Measurements from ENCODE around the gene EDAR. TPM values are rescaled to one million over a fixed set of nuclear protein-coding genes. Genes with fewer than 3 reads are reported as not detected.

EDAR gene
- total and polyA plus RNA-seq, 9 of the 15 experiments (the other 6 are each of a cell fraction or from before 2014, with no cell fraction given) = 0.01 TPM; not detected in 8

- Histone ChIP-seq H3K4me2 (ENCODE audit: insufficient read depth, low read length) (no peak overlapping the region), H3K36me3 (ENCODE audit: control insufficient read depth, insufficient read depth, low read length) (no peaks in the 10 kb centered on the region), H3K9me1 (ENCODE audit: control insufficient read depth, insufficient read depth, low read length) (no peaks in the 10 kb centered on the region), H3K4me3 (no peak overlapping the region), H2AFZ (ENCODE audit: low read depth, low read length) (no peak overlapping the region), H4K20me1 (replicated peaks; ENCODE audit: control insufficient read depth, insufficient read depth, low read length) (no peaks in the 10 kb centered on the region; the same call in 1 of the 2 replicates), H3K9ac (ENCODE audit: insufficient read depth in 1 of 2, low read depth in 2 of 2, low read length in 2 of 2) (no peak overlapping the region), H3K9me3 (replicated peaks; ENCODE audit: control insufficient read depth, insufficient read depth, low read depth, low read length) (no peaks in the 10 kb centered on the region), H3K27ac (ENCODE audit: extremely low read depth, low read depth, low read length) (no peak overlapping the region), H3K79me2 (ENCODE audit: control insufficient read depth, insufficient read depth, low read length) (no peaks in the 10 kb centered on the region), H3K27me3 (ENCODE audit: control insufficient read depth in 2 of 2, insufficient read depth in 2 of 2, low read length in 2 of 2) (peaks cover 18 to 65% of the 10 kb centered on the region in 2 experiments), H3K4me1 (replicated peaks in 1 of 2; ENCODE audit: control insufficient read depth in 2 of 2, insufficient read depth in 2 of 2, low read length in 2 of 2) (no peaks in the 10 kb centered on the region)
- ATAC-seq = no peak
- intact Hi-C loops (cut with micrococcal nuclease) = no loop called here
- no peak for FAIRE-seq
- BruUV-seq (replicated peaks) = no TSS peak
- TF ChIP-seq SMAD3 (CRISPR knock-in tag; conservative IDR thresholded peaks at IDR 0.05) (no peak), ARID2 (IDR thresholded peaks at IDR 0.05) (no peak), ZNF76 (CRISPR knock-in tag; IDR thresholded peaks at IDR 0.05; ENCODE audit: borderline replicate concordance) (no peak), ZNF57 (CRISPR knock-in tag; IDR thresholded peaks at IDR 0.05) (no peak), ZNF282 (CRISPR knock-in tag; IDR thresholded peaks at IDR 0.05) (no peak)
- ChIA-PET CTCF (ENCODE audit: low intra/inter-chr PET ratio) (no interaction called here), POLR2A (no interaction called here)
- 0% methylated on average over 7 of the region's 7 CpGs for WGBS (ENCODE audit: insufficient coverage, low coverage, missing lambda C conversion rate)
- in situ Hi-C loops (cut with MboI) = no loop called here
- DNase-seq (ENCODE audit: extremely low read depth in 1 of 4, low spot score in 3 of 4) = no peak
These were observed 29.6 kb downstream of the EDAR start for GRCh38 chr2:108959401-108959800.

DNA sequence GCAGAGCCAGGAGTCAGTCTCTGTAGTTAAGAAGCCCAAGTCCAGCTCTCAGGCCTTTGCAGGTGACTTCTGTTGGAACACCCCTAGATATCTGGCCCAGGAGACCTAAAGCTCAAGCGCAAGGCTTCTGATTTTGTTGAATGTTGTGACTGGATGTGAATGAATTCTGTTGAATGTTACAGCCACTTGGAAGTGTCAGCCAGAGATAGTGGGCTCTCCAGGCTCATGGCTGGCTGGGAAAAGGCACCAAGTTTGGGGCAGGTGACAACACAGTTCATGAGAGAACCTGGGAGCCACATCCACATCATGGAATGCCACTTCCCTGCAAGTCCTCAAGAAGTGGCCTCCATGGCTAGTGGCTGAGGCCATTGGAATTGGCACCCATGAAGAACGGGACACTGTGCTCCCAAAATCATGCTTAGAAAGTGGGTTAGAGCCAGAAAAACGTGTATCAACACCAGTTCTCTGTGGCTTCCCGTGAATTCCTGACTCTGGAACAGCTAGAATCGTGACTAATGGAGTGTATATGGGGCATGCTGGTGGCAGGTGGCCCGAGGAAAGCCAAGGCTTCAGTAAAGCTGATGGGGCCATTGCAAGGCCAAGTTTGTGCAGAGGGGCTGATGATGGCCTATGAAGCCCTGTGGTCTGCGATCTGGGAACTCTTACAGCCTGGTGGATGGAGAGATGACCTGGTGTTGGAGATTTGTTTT, 30.2 kb downstream of the EDAR start:
- Histone ChIP-seq H3K9ac (ENCODE audit: insufficient read depth in 1 of 2, low read depth in 2 of 2, low read length in 2 of 2) (no peak overlapping the region), H3K4me2 (ENCODE audit: insufficient read depth, low read length) (no peak overlapping the region)
- 2% methylated on average over 7 of the region's 7 CpGs for WGBS (ENCODE audit: insufficient coverage, low coverage, missing lambda C conversion rate)

More for the DNA sequence above, 30.2 kb downstream of the EDAR start:
- no peaks in the 10 kb centered on the region for H3K36me3 ChIP-seq (ENCODE audit: control insufficient read depth, insufficient read depth, low read length)
- CTCF ChIA-PET (ENCODE audit: low intra/inter-chr PET ratio) = no interaction called here
- no peaks in the 10 kb centered on the region for H3K9me1 ChIP-seq (ENCODE audit: control insufficient read depth, insufficient read depth, low read length)
- POLR2A ChIA-PET = interaction anchor here (0.7 to 1.4 kb wide), 2 partner anchors 10 to 135 kb away, joined by 3 to 4 read pairs; no protein-coding TSS in a partner anchor
- ATAC-seq (no peak), DNase-seq (ENCODE audit: extremely low read depth in 1 of 4, low spot score in 3 of 4) (no peak), FAIRE-seq (no peak)
- H3K27me3 ChIP-seq (ENCODE audit: control insufficient read depth in 2 of 2, insufficient read depth in 2 of 2, low read length in 2 of 2) = peaks cover 17 to 62% of the 10 kb centered on the region in 2 experiments
- no peak overlapping the region for H3K4me3 ChIP-seq
- no peaks in the 10 kb centered on the region; the same call in 1 of the 2 replicates for H4K20me1 ChIP-seq (replicated peaks; ENCODE audit: control insufficient read depth, insufficient read depth, low read length)
- H2AFZ ChIP-seq (ENCODE audit: low read depth, low read length) = no peak overlapping the region
- TF ChIP-seq KDM1A (IDR thresholded peaks at IDR 0.05) (no peak), ZNF197 (CRISPR knock-in tag; IDR thresholded peaks at IDR 0.05; ENCODE audit: low read depth) (no peak)
- no TSS peak for BruUV-seq (replicated peaks)
- no peak overlapping the region for H3K27ac ChIP-seq (ENCODE audit: extremely low read depth, low read depth, low read length)
- no peaks in the 10 kb centered on the region for H3K9me3 ChIP-seq (replicated peaks; ENCODE audit: control insufficient read depth, insufficient read depth, low read depth, low read length)
- intact Hi-C loops (cut with micrococcal nuclease) (no loop called here), in situ Hi-C loops (cut with MboI) (no loop called here)
- H3K4me1 ChIP-seq (replicated peaks in 1 of 2; ENCODE audit: control insufficient read depth in 2 of 2, insufficient read depth in 2 of 2, low read length in 2 of 2) = no peaks in the 10 kb centered on the region
- H3K79me2 ChIP-seq (ENCODE audit: control insufficient read depth, insufficient read depth, low read length) = no peaks in the 10 kb centered on the region

Data from K562 (cell line).